Measurements from ENCODE around the gene DCAF15.
"Not testable (repeated sequence)": the region's sequence is repeated elsewhere in the genome, so short reads cannot be mapped to it uniquely, and the experiment has no call there.

Gene DCAF15

DNA sequence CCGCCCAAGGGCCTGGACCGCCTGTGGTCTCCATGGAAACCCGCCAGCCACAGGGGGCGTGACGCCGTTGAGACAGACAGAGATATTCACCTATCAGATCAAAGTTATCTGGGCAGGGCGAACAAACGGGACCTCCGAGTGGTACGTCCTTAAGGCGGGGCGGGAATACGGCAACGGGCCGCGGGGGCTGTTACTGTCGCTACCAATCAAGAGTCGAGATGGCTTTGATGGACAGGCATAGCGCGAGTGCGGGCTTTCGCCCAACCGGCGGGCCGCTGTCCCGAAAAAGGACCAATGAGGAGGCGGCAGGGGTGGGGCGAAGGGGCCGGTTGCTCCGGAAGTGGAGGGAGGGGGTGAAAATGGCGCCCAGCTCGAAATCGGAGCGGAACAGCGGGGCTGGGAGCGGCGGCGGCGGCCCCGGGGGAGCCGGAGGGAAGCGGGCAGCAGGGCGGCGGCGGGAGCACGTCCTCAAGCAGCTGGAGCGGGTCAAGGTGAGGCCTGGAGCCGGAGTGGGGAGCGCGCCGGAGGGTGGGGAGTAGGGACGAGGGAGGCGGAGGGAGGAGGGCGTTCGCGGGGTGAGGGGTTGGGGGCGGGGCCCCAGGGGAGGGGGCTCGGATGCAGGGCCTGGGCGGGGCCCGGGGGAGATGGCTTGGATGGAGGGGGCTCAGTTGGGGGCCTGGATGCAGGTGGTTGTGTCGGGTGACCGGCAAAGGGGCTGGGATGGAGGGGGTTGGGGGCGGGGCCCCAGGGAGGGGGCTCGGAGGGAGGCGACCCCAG is at the start of gene DCAF15:
TSS of gene DCAF15 (plus strand) at position 356 of the 777 bp plus-strand sequence. CDS start at position 360, 4 bp downstream.
- DNase-seq (ENCODE audit: low spot score) = peak; percentile 100

DNA sequence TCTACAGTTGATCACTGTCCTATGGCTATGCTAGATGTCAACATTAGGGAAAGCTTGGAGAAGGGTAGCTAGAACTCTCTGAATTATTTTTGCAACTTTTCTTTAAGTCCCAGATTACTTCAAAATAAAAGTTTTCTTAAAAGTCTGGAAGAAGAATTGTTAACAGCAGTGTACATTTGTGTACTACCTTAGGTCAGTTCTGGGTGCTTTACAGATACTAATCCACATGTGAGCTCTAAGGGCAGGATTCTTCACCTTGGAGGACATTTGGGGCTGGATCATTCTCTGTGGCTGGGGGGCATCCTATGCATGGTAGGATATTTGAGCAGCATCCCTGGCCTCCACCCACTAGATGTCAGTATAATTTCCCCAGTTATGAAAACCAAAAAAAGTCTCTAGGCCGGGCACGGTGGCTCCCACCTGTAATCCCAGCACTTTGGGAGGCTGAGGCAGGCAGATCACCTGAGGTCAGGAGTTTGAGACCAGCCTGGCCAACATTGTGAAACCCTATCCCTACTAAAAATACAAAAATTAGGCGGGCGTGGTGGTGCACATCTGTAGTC is 49.2 kb upstream of the DCAF15 start:
- no peak for DNase-seq (ENCODE audit: low spot score)

- DNase-seq (ENCODE audit: low spot score) = peak; percentile 100
These were observed 46.4 kb upstream of the DCAF15 start, which contains the start of the genes BRME1 and CC2D1A for GRCh38 chr19:13905634-13906520. Gene BRME1, minus strand, starts transcription at chr19:13906117. Its CDS starts 1,225 bp downstream, at chr19:13904892. Gene CC2D1A, plus strand, starts transcription at chr19:13906201. Its CDS starts 241 bp downstream, at chr19:13906442.

DNA sequence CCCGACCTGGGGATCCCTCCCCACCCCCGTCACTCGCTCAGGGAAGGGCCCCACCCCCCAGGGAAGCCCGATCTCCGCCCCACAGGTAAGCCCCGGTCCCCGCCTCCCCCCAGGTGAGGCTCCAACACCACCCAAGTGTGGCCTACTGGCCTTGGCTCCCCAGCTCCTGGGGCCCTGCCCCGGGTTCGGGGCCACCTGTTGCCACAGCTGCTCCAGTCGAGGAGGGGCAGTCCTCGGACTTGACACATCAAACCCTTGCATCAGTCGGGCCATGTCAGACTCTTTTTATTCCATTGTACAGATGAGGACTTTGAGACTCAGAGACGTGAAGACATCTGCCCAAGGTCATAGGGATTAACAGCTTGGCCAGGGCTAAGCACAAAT is 45.8 kb upstream of the DCAF15 start:
- DNase-seq (ENCODE audit: low spot score) = no peak

DNA sequence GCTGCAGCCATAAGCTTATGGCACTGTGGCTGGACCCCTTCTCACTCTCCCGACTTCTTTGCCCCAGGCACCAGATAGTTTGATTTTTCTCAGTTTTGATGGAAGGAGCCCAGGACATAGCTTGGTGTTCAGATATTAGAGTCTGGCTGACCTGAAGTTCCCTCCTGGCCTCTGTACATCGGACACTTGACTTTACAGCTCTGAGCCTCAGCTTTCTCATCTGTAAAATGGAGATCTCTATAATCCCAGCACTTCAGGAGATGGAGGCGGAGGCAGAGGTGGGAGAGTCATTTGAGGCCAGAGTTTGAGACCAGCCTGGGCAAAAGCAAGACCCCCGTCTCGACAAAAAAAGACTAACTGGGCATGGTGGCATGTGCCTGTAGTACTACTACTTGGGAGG is 45.4 kb upstream of the DCAF15 start:
- DNase-seq (ENCODE audit: low spot score) = no peak

GRCh38 chr19:13908674-13909073 is 43.6 kb upstream of the DCAF15 start:
- DNase-seq (ENCODE audit: low spot score) = no peak

DNA sequence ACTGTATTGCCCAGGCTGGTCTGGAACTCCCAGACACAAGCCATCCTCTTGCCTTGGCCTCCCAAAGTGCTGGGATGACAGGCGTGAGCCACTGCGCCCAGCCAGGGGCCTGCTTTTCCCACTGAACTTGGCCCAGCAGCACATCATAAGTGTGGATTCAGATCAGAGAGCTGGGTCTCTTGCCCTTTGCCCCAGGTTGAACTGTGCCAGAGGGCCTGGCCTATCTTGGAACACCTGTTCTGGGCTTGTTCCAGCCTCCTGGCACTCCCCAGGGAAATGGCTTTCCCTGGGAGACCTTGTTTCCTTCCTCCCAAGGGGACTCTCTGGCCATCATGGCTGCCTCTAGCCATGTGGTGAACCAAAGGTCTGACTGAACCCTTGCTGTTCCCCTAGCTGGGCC is 42.9 kb upstream of the DCAF15 start:
- no peak for DNase-seq (ENCODE audit: low spot score)

DNA sequence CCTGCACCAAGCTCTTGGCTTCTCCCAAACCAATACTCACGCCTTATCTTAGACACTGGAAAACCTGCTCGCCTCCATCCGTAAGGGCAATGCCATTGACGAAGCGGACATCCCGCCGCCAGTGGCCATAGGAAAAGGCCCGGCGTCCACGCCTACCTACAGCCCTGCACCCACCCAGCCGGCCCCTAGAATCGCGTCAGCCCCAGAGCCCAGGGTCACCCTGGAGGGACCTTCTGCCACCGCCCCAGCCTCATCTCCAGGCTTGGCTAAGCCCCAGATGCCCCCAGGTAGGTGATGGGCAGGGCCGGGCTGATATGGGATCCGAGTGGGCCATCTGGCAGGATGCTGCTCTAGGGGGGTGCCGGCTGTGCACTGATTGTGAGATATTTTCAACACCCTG is 39.0 kb upstream of the DCAF15 start:
- DNase-seq (ENCODE audit: low spot score) = no peak

- DNase-seq (ENCODE audit: low spot score) = no peak
These were observed 37.5 kb upstream of the DCAF15 start for GRCh38 chr19:13914777-13915176.

GRCh38 chr19:13917888-13918406 is 34.4 kb upstream of the DCAF15 start:
- no peak for DNase-seq (ENCODE audit: low spot score)

- DNase-seq (ENCODE audit: low spot score) = no peak
These were observed 33.4 kb upstream of the DCAF15 start for GRCh38 chr19:13918726-13919411.

- no peak for DNase-seq (ENCODE audit: low spot score)
These were observed 31.8 kb upstream of the DCAF15 start for GRCh38 chr19:13920524-13920923.

GRCh38 chr19:13920940-13921747 is 31.2 kb upstream of the DCAF15 start:
- peak; percentile 63 for DNase-seq (ENCODE audit: low spot score)

DNA sequence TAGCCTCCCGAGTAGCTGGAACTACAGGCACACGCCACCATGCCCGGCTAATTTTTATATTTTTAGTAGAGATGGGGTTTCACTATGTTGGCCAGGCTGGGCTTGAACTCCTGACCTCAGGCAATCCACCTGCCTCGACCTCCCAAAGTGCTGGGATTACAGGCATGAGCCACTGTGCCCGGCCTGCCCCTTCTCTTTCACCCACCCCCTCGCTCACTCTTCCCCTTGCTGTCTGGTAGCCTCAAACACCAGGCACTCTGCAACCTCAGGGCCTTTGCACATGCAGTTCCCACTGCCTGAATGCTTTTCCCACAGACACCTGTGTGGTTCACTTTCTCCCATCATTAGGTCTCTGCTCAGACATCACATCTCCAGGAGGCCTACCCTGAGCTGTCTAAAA is 30.2 kb upstream of the DCAF15 start:
- DNase-seq (ENCODE audit: low spot score) = not testable (repeated sequence)

DNA sequence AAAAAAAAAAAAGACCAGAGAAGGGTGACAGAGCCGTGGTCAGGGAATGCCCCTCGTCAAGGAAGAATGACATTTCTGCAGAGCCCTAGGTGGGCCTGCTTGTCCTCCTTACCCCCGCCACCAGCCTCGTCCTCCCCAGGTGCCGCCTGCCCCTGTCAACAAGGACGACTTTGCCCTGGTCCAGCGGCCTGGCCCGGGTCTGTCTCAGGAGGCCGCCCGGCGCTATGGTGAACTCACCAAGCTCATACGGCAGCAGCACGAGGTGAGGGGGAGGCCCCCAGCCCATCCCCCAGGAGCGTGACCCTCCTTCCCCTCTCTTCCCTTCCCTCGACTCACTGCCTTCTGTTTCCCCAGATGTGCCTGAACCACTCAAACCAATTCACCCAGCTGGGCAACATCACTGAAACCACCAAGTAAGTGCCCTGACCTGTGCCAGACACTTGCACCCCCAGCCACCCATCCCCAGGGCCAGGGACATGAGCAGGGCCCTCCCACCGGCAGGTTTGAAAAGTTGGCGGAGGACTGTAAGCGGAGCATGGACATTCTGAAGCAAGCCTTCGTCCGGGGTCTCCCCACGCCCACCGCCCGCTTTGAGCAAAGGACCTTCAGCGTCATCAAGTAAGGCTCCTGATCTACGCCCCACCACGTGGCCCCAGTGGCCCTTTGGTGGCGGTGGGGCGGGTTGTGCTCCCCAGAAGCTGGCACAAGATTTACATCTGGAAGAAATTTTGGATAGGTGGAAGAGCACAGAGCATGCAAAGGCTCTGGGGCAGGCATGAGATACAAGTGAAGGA is 28.9 kb upstream of the DCAF15 start:
- no peak for DNase-seq (ENCODE audit: low spot score)

DNA sequence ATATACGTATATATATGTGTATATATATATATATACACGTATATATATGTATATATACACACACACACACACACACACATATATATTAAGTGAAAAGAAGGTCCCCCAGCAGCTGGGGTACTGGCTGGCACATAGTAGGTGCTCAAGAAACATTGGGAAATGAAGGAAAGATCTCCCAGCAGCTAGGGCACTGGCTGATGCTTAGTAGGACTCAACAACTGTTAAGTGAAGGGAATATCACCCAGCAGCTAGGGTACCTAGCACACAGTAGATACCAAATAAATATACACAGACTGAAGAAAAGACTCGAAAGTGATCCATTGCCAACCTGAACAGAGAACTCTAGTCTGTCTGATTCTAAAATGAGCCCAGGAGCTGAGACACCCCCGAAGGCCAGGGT is 26.3 kb upstream of the DCAF15 start:
- DNase-seq (ENCODE audit: low spot score) = no peak

- DNase-seq (ENCODE audit: low spot score) = no peak
These were observed 25.6 kb upstream of the DCAF15 start for GRCh38 chr19:13926715-13927114.

- no peak for DNase-seq (ENCODE audit: low spot score)
These were observed 23.0 kb upstream of the DCAF15 start for GRCh38 chr19:13929340-13929739.

GRCh38 chr19:13929956-13930355 is 22.4 kb upstream of the DCAF15 start:
- no peak for DNase-seq (ENCODE audit: low spot score)

- no peak for DNase-seq (ENCODE audit: low spot score)
These were observed 21.9 kb upstream of the DCAF15 start for GRCh38 chr19:13930402-13930801.
